ENCODE measurements around the gene GLRX2.
"Not testable (repeated sequence)": the region's sequence is repeated elsewhere in the genome, so short reads cannot be mapped to it uniquely, and the experiment has no call there.

The GLRX2 gene

DNA sequence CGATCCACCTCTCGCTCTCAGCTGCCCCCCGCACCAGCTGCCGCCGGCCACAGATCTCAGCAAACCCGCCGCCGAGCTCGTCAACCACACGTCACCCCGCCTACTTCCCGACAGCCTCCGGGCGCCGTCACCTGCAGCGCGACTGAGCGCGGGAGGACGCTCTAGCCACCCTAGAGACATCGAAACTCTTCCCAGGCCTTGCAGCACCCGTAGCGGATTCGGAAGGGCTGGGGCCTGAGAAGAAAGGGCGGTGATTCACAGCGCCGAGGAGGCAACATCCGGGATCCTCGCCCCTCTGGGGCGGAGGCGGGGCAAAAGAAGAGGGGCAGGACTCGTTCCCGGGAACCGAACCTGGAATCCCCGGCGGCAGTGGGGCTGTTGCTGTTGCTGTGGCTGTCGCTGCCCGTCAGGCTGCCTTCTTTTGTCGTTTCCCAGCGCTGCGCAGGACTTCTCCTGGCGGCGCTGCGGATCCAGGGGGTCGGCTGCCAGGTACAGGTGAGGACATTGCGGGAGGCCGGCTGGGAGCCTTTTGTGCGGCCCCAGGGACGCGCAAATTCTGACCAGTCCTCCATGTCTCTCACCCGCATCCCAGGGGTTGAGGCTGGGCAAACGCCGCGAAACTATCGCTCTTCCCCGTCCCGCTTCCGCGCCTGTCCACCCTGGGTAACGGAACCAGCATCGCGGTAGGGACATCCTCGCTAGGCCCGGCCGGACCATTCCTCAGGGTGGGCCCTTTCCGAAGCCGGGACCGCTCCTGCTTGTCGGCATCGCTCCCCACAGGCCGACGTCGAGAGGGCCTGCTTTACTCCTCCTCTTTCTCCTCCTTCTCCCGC lies 45.7 kb downstream of the GLRX2 start, which contains the start of the genes RO60 and UCHL5:
RO60 (plus strand) TSS at position 331 of the 833 bp plus-strand sequence. CDS start 9,443 bp downstream, outside the sequence.
UCHL5 (minus strand) TSS at position 79 of the 833 bp plus-strand sequence. CDS start 100 bp downstream, outside the sequence.
- DNase-seq (ENCODE audit: low read depth), result peak; percentile 95
- TF ChIP-seq, protein P1, sequence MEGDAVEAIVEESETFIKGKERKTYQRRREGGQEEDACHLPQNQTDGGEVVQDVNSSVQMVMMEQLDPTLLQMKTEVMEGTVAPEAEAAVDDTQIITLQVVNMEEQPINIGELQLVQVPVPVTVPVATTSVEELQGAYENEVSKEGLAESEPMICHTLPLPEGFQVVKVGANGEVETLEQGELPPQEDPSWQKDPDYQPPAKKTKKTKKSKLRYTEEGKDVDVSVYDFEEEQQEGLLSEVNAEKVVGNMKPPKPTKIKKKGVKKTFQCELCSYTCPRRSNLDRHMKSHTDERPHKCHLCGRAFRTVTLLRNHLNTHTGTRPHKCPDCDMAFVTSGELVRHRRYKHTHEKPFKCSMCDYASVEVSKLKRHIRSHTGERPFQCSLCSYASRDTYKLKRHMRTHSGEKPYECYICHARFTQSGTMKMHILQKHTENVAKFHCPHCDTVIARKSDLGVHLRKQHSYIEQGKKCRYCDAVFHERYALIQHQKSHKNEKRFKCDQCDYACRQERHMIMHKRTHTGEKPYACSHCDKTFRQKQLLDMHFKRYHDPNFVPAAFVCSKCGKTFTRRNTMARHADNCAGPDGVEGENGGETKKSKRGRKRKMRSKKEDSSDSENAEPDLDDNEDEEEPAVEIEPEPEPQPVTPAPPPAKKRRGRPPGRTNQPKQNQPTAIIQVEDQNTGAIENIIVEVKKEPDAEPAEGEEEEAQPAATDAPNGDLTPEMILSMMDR (IDR thresholded peaks at IDR 0.05; ENCODE audit: low read depth, low read length, missing control alignments), result no peak
- peak within 1 kb of the TSS; percentile 92 for H3K4me3 ChIP-seq (ENCODE audit: low read depth, low read length)

DNA sequence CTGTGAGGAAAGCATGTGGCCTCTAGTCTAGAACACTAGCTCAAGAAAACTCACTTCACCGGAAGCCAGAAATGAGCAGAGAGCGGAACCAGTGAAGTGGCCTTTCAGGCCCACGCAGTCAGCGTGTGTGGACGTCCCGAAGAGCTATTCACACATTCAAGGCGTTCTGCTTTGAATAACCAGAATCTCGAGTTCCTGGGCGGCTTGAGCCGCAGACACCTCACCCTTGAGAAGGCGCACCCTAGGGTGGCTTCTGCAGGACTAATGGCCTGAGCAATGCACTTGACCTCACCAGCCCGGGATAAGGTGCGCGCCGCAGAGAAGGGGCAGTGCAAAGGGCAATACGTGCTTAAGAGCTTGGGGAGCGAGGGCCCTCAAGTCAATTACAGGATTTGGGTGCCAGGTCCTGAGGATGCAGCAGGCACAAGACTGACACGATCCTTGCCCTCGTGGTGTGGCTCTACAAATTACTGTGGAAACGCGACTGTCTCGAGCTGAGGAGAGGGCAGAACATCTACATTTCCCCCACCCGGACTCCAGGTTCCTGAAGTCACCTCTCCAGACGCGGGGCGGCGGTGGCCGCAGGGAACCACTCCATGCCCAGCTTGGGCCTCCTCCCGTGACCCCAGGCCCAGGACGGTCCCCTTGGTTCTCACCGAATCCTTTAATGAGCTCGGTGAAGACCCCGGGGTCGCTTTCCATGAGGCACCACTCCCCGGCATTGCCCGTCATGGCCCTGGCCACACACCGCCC lies 46.5 kb downstream of the GLRX2 start:
- TF ChIP-seq, protein P1 (IDR thresholded peaks at IDR 0.05; ENCODE audit: low read depth, low read length, missing control alignments), result no peak
- H3K4me3 ChIP-seq (ENCODE audit: low read depth, low read length), result peak overlapping the region; percentile 92
- peak; percentile 83 for DNase-seq (ENCODE audit: low read depth)

DNA sequence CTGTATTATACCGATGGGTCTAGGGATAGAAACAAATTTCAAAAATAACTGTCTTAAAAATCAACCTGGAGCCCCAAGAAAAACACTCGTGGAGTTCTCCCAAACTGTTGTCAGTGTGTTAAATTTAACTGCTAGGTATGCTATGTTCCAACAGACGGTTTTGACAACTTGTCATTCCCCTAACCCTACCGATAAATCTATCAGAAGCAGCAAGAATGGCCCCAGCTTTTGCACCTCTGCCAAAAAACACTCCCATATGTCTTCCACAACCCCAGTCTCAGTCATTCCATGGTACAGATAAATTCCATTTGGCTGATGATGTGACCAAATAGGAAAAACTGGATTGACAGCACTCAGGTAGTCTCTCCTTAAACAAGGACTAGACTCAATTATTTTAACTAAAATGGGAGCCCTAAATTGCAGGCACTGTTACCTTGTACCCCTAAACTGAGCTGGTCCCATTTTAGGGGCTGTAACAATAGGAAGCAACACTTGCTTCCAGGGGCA lies 51.0 kb downstream of the GLRX2 start:
- no peak overlapping the region for H3K4me3 ChIP-seq (ENCODE audit: low read depth, low read length)
- TF ChIP-seq, protein P1 (IDR thresholded peaks at IDR 0.05; ENCODE audit: low read depth, low read length, missing control alignments), result no peak
- no peak for DNase-seq (ENCODE audit: low read depth)

DNA sequence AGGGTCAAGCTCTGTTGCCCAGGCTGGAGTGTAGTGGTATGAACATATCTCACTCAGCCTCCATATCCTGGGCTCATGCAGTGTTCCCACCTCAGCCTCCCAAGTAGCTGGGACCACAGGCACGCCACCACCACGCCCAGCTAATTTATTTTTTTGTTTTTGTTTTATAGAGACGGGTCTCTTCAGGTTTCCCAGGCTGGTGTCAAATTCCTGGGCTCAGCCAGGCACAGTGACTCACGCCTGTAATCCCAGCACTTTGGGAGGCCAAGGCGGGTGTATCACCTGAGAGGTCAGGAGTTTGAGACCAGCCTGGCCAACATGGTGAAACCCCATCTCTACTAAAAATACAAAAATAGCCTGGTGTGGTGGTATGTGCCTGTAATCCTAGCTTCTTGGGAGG lies 56.3 kb downstream of the GLRX2 start:
- not testable (repeated sequence) for H3K4me3 ChIP-seq (ENCODE audit: low read depth, low read length); DNase-seq (ENCODE audit: low read depth)
